Measurements from ENCODE around the gene ATP6V0B. TPM values are rescaled to one million over a fixed set of nuclear protein-coding genes. Genes with fewer than 3 reads are reported as not detected.

The ATP6V0B gene
- total RNA-seq, 1 experiment from 2014 or later, result 241 TPM

GRCh38 chr1:44016041-44016889, 41.5 kb downstream of the ATP6V0B start:
- no peaks in the 10 kb centered on the region for H3F3A ChIP-seq (ENCODE audit: low read length, unreplicated experiment)
- DNase-seq, result no peak
- H3K4me1 ChIP-seq (ENCODE audit: insufficient read depth, low read length), result peaks cover 9% of the 10 kb centered on the region
- no peak overlapping the region for H3K4me2 ChIP-seq (ENCODE audit: low read length)
- no peaks in the 10 kb centered on the region for H4K20me1 ChIP-seq (ENCODE audit: low read length)
- no peaks in the 10 kb centered on the region for H3K27me3 ChIP-seq (ENCODE audit: low read length)
- CTCF ChIA-PET, result no interaction called here
- H3K9ac ChIP-seq (ENCODE audit: low read length), result no peak overlapping the region
- no peaks in the 10 kb centered on the region for H3K9me2 ChIP-seq (replicated peaks; ENCODE audit: low read length)
- H3K4me3 ChIP-seq (ENCODE audit: low read length), result no peak overlapping the region
- no peak overlapping the region for H3K27ac ChIP-seq (ENCODE audit: low read length)
- no peaks in the 10 kb centered on the region for H3K36me3 ChIP-seq (ENCODE audit: low read depth, low read length)
- no peak overlapping the region for H2AFZ ChIP-seq (ENCODE audit: low read length)
- intact Hi-C loops (cut with micrococcal nuclease), result no loop called here
- no peak for ATAC-seq
- POLR2A ChIA-PET (ENCODE audit: unreplicated experiment), result no interaction called here
- no peaks in the 10 kb centered on the region for H3K9me3 ChIP-seq (ENCODE audit: low read length)
- no peaks in the 10 kb centered on the region for H3K79me2 ChIP-seq (ENCODE audit: low read length)
- TF ChIP-seq EZH2phosphoT487 (IDR thresholded peaks at IDR 0.05; ENCODE audit: borderline replicate concordance, low read length) (no peak), CTCF (conservative IDR thresholded peaks at IDR 0.05; ENCODE audit: low read depth, low read length) (no peak), EZH2 (IDR thresholded peaks at IDR 0.05; ENCODE audit: low read length, unreplicated experiment) (no peak)
- BruUV-seq (replicated peaks), result no TSS peak

GRCh38 chr1:44016890-44017400, 42.2 kb downstream of the ATP6V0B start:
- no peaks in the 10 kb centered on the region for H3K36me3 ChIP-seq (ENCODE audit: low read depth, low read length)
- POLR2A ChIA-PET (ENCODE audit: unreplicated experiment), result no interaction called here
- intact Hi-C loops (cut with micrococcal nuclease), result no loop called here
- no peaks in the 10 kb centered on the region for H3K27me3 ChIP-seq (ENCODE audit: low read length)
- no peaks in the 10 kb centered on the region for H3K79me2 ChIP-seq (ENCODE audit: low read length)
- no TSS peak for BruUV-seq (replicated peaks)
- H2AFZ ChIP-seq (ENCODE audit: low read length), result no peak overlapping the region
- H3K4me2 ChIP-seq (ENCODE audit: low read length), result no peak overlapping the region
- H3K27ac ChIP-seq (ENCODE audit: low read length), result no peak overlapping the region
- no peaks in the 10 kb centered on the region for H4K20me1 ChIP-seq (ENCODE audit: low read length)
- no peak for DNase-seq
- CTCF ChIA-PET, result no interaction called here
- no peak for ATAC-seq
- H3K9me3 ChIP-seq (ENCODE audit: low read length), result no peaks in the 10 kb centered on the region
- no peak overlapping the region for H3K4me3 ChIP-seq (ENCODE audit: low read length)
- no peaks in the 10 kb centered on the region for H3F3A ChIP-seq (ENCODE audit: low read length, unreplicated experiment)
- TF ChIP-seq EZH2phosphoT487 (IDR thresholded peaks at IDR 0.05; ENCODE audit: borderline replicate concordance, low read length) (no peak), CTCF (conservative IDR thresholded peaks at IDR 0.05; ENCODE audit: low read depth, low read length) (no peak), EZH2 (IDR thresholded peaks at IDR 0.05; ENCODE audit: low read length, unreplicated experiment) (no peak)
- peaks cover 9% of the 10 kb centered on the region for H3K4me1 ChIP-seq (ENCODE audit: insufficient read depth, low read length)
- H3K9ac ChIP-seq (ENCODE audit: low read length), result no peak overlapping the region
- no peaks in the 10 kb centered on the region for H3K9me2 ChIP-seq (replicated peaks; ENCODE audit: low read length)

GRCh38 chr1:44019466-44019948, 44.7 kb downstream of the ATP6V0B start:
- H2AFZ ChIP-seq (ENCODE audit: low read length), result no peak overlapping the region
- H3K4me3 ChIP-seq (ENCODE audit: low read length), result no peak overlapping the region
- no peaks in the 10 kb centered on the region for H3K79me2 ChIP-seq (ENCODE audit: low read length)
- H3F3A ChIP-seq (ENCODE audit: low read length, unreplicated experiment), result peaks cover under 1% of the 10 kb centered on the region
- DNase-seq, result no peak
- H3K4me2 ChIP-seq (ENCODE audit: low read length), result no peak overlapping the region
- H3K27me3 ChIP-seq (ENCODE audit: low read length), result no peaks in the 10 kb centered on the region
- H3K4me1 ChIP-seq (ENCODE audit: insufficient read depth, low read length), result peaks cover 11% of the 10 kb centered on the region
- H3K36me3 ChIP-seq (ENCODE audit: low read depth, low read length), result no peaks in the 10 kb centered on the region
- no peaks in the 10 kb centered on the region for H3K9me3 ChIP-seq (ENCODE audit: low read length)
- no peaks in the 10 kb centered on the region for H3K9me2 ChIP-seq (replicated peaks; ENCODE audit: low read length)
- ATAC-seq, result no peak
- no peaks in the 10 kb centered on the region for H4K20me1 ChIP-seq (ENCODE audit: low read length)
- TF ChIP-seq EZH2phosphoT487 (IDR thresholded peaks at IDR 0.05; ENCODE audit: borderline replicate concordance, low read length) (no peak), EZH2 (IDR thresholded peaks at IDR 0.05; ENCODE audit: low read length, unreplicated experiment) (no peak), CTCF (conservative IDR thresholded peaks at IDR 0.05; ENCODE audit: low read depth, low read length) (no peak)
- CTCF ChIA-PET, result no interaction called here
- no peak overlapping the region for H3K27ac ChIP-seq (ENCODE audit: low read length)
- intact Hi-C loops (cut with micrococcal nuclease), result no loop called here
- no peak overlapping the region for H3K9ac ChIP-seq (ENCODE audit: low read length)
- BruUV-seq (replicated peaks), result no TSS peak
- POLR2A ChIA-PET (ENCODE audit: unreplicated experiment), result interaction anchor here (0.5 kb wide), 1 partner anchor 82 kb away, joined by 4 read pairs; no protein-coding TSS in a partner anchor
